Esophagus muscularis mucosa (tissue), 4 donors: Measurements from ENCODE around the gene HOOK2.

Source experiments
- CTCF ChIP-seq, 3 experiments: fragments of 200-600 bp in 2 of 3; fragments of 450-650 bp in 1 of 3; sonication (generic) in 2 of 3; IDR thresholded peaks; one replicate each; pipeline ENCODE4 v1.5.1; 2017 to 2019; ENCODE audit warnings: antibody characterized with exemption in 3 of 3, mild to moderate bottlenecking in 2 of 3, moderate library complexity in 1 of 3
- EP300 ChIP-seq: sonication (generic); formaldehyde crosslinking; IDR thresholded peaks from one replicate; pipeline ENCODE4 v1.6.1; 2017; ENCODE audit warnings: antibody characterized with exemption
- POLR2A ChIP-seq: fragments of 450-650 bp; IDR thresholded peaks from one replicate; pipeline ENCODE4 v1.6.1; 2017; ENCODE audit warnings: antibody characterized with exemption, moderate library complexity, mild to moderate bottlenecking, low read depth
- POLR2AphosphoS5 ChIP-seq, 2 donors: sonication (generic); formaldehyde crosslinking; IDR thresholded peaks; one replicate each; pipeline ENCODE4 v1.6.1; 2017; ENCODE audit warnings: antibody characterized with exemption in 2 of 2

GRCh38 chr19:12806242-12807081 is 31.1 kb upstream of the HOOK2 start, which contains the start of gene RNASEH2A:
- peak in 2 of 3 experiments; percentile 11 for TF ChIP-seq CTCF (IDR thresholded peaks at IDR 0.05)
- peak; percentile 53 to 84 for TF ChIP-seq POLR2AphosphoS5 (IDR thresholded peaks at IDR 0.05)
- TF ChIP-seq POLR2A = no peak
- TF ChIP-seq EP300 = no peak
